OCI-LY3 (cell line): ENCODE data around the gene UNC5CL.

Experiments used
- EZH2phosphoT487 ChIP-seq: fragments of 200-600 bp; shearing (Covaris generic); IDR thresholded peaks from 2 replicates; pipeline ENCODE4 v1.6.1; 2018; ENCODE audit warnings: antibody characterized with exemption, mixed run types, low read depth
- TF ChIP-seq, protein P1 (sequence below): fragments of 200-600, 300-600 bp; sonication (generic); IDR thresholded peaks from 2 replicates; pipeline ENCODE4 v1.5.1; 2014; ENCODE audit warnings: antibody characterized with exemption, low read length, low read depth

DNA sequence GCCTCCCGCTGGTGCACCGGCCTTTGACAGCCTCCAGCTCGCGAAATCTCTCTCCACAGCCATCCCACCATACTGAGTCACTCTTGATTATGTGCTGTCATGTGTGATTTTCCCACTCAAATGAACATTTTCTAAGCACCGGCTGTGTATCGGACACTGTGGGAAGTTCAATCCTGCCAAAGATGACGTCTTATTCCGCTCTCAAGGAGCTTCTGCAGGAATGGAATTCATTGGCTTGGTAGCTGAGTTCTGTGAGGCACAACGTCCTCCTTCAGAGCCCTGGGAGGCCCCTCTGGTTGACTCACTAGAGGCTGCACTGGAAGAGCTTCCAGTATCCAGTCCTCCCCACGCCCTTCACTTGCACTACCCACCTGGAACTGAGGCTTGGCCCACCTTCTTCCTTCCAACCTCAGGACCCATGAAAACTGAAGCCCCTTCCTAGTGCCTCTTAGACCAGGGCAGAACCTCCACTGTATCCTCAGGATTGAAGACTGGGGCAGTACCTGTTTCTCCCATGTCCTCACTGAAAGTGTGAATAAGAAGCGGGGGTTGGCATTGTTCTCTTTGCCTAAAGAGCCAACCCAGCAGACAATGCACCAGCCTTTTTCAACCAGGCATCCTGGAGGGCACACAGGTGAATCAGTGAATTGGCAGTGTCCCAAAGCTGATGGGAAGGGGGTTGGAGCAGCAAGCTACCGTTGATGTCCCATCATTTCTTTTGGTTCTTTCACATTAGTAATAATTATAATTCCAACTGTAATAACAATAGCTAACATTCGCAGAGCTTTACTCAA is 1.7 kb downstream of the UNC5CL start:
- TF ChIP-seq, protein P1, sequence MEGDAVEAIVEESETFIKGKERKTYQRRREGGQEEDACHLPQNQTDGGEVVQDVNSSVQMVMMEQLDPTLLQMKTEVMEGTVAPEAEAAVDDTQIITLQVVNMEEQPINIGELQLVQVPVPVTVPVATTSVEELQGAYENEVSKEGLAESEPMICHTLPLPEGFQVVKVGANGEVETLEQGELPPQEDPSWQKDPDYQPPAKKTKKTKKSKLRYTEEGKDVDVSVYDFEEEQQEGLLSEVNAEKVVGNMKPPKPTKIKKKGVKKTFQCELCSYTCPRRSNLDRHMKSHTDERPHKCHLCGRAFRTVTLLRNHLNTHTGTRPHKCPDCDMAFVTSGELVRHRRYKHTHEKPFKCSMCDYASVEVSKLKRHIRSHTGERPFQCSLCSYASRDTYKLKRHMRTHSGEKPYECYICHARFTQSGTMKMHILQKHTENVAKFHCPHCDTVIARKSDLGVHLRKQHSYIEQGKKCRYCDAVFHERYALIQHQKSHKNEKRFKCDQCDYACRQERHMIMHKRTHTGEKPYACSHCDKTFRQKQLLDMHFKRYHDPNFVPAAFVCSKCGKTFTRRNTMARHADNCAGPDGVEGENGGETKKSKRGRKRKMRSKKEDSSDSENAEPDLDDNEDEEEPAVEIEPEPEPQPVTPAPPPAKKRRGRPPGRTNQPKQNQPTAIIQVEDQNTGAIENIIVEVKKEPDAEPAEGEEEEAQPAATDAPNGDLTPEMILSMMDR: no peak
- TF ChIP-seq EZH2phosphoT487: no peak
